HEK293T (cell line): ENCODE data around the gene OOEP.

ENCODE experiments used
- ARNT ChIP-seq: fragments of 450-650 bp; IDR thresholded peaks from 2 replicates; pipeline ENCODE4 v1.6.1; 2017; ENCODE audit warnings: mild to moderate bottlenecking
- BHLHE40 ChIP-seq: fragments of 450-650 bp; IDR thresholded peaks from 2 replicates; pipeline ENCODE4 v1.6.1; 2016; ENCODE audit warnings: mild to moderate bottlenecking, moderate library complexity, borderline replicate concordance
- FOXA1 ChIP-seq: fragments of 450-650 bp; IDR thresholded peaks from 2 replicates; pipeline ENCODE4 v1.6.1; 2016; ENCODE audit warnings: mild to moderate bottlenecking
- FOXK2 ChIP-seq: fragments of 450-650 bp; IDR thresholded peaks from 2 replicates; pipeline ENCODE4 v1.6.1; 2016; ENCODE audit warnings: mild to moderate bottlenecking
- FOXM1 ChIP-seq: fragments of 450-650 bp; IDR thresholded peaks from 2 replicates; pipeline ENCODE4 v1.6.1; 2017; ENCODE audit warnings: mild to moderate bottlenecking, borderline replicate concordance
- HDGF ChIP-seq: fragments of 450-650 bp; IDR thresholded peaks from 2 replicates; pipeline ENCODE4 v1.6.1; 2017; ENCODE audit warnings: antibody characterized with exemption, borderline replicate concordance
- NFRKB ChIP-seq: fragments of 450-650 bp; IDR thresholded peaks from 2 replicates; pipeline ENCODE4 v1.6.1; 2016; ENCODE audit warnings: mild to moderate bottlenecking, moderate library complexity
- SP1 ChIP-seq: fragments of 450-650 bp; IDR thresholded peaks from 2 replicates; pipeline ENCODE4 v1.6.1; 2017
- SUZ12 ChIP-seq: fragments of 450-650 bp; IDR thresholded peaks from 2 replicates; pipeline ENCODE4 v1.6.1; 2016; ENCODE audit warnings: mild to moderate bottlenecking
- TARDBP ChIP-seq: fragments of 450-650 bp; IDR thresholded peaks from 2 replicates; pipeline ENCODE4 v1.6.1; 2016

DNA sequence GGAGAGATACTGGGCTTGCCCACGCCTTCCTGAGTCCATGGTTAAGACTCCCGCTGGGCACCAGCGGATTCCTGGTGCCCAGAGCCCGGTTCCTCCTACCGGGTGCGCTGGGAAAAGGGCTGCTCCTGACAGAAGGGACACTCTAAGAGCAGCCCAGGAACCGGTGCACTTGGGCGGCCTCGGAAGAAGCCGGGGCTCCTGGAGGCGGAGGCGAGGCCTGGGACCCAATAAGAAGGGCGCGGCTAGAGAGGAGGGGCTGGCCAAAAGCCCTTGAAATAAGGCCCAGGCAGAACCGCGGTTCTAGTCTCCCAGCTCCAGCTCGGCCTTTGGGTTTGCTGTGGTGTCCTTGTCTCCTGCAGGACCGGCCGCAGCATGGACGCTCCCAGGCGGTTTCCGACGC lies 7.3 kb downstream of the OOEP start, which contains the start of gene KHDC3L:
- no peak for TF ChIP-seq FOXM1
- TF ChIP-seq ARNT = no peak
- no peak for TF ChIP-seq SP1
- no peak for TF ChIP-seq FOXA1
- TF ChIP-seq FOXK2 = no peak
- TF ChIP-seq TARDBP = no peak
- no peak for TF ChIP-seq BHLHE40
- no peak for TF ChIP-seq HDGF
- TF ChIP-seq SUZ12 = no peak
- TF ChIP-seq NFRKB = no peak
